Measurements from ENCODE around the gene CLEC4M.

DNA sequence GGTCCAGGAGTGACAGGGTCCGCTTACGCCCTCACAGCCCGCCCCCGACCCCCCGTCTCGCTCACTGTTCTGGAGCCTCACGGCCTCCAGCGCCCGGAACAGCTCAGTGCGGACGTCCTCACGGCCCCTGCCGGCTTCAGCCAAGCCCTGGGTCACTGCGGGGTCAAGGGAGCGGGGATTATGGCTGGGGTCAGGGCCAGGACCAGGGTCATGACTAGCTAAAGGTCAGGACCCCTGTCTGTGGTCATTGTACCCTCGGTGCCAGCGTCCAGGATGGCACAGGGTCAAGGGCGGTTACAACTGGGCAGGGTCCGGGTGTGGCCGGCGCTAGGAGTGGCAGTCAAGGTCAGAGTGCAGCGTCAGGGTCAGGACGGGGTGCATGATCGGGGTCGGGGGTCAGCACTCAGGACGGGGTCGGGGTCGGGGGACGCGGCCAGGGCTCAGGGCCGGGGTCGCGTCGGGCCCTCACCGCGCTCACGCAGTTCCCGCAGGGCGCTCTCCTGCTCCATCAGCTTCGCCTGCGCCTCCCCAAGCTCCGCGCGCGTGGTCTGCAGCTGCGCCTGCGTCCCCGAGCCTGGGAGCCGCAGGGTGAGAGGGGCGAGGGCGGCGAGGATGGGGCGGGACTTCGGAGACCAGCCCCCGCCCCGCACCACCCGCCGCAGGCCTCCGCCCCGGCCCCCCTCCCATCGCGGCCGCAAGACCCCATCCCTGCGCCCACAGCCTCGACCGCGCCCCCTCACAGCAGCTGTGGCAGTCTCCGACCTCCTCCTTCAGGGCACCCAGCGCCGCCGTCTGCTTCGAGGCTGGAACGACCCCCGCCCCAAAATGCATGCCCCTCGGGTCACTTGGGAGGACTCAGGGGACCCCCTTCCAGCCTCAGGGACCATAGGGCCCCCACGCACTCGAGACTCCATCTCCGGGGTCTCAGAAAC, 32.5 kb upstream of the CLEC4M start:
- TF ChIP-seq, protein P1, sequence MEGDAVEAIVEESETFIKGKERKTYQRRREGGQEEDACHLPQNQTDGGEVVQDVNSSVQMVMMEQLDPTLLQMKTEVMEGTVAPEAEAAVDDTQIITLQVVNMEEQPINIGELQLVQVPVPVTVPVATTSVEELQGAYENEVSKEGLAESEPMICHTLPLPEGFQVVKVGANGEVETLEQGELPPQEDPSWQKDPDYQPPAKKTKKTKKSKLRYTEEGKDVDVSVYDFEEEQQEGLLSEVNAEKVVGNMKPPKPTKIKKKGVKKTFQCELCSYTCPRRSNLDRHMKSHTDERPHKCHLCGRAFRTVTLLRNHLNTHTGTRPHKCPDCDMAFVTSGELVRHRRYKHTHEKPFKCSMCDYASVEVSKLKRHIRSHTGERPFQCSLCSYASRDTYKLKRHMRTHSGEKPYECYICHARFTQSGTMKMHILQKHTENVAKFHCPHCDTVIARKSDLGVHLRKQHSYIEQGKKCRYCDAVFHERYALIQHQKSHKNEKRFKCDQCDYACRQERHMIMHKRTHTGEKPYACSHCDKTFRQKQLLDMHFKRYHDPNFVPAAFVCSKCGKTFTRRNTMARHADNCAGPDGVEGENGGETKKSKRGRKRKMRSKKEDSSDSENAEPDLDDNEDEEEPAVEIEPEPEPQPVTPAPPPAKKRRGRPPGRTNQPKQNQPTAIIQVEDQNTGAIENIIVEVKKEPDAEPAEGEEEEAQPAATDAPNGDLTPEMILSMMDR (IDR thresholded peaks at IDR 0.05; ENCODE audit: borderline replicate concordance, extremely low read depth, low read length, poor library complexity, severe bottlenecking): no peak
- TF ChIP-seq EZH2 (IDR thresholded peaks at IDR 0.05; ENCODE audit: borderline replicate concordance, low read depth, low read length, severe bottlenecking): no peak

Measured in DND-41 (cell line).